Stimulated activated CD4-positive, alpha-beta T cell treated with anti-CD3 and anti-CD28 coated beads, Interleukin-2, amount 100 ng/mL, for 4 hours (primary cell): ENCODE data around the gene EFNA2.
"Not testable (repeated sequence)": the region's sequence is repeated elsewhere in the genome, so short reads cannot be mapped to it uniquely, and the experiment has no call there.

Experiments
- DNase-seq: peaks from one replicate; pipeline ENCODE4 v3.0.0-alpha.2; 2020; ENCODE audit warnings: low read depth

The EFNA2 gene

GRCh38 chr19:1298235-1298634 lies 12.6 kb downstream of the EFNA2 start:
- DNase-seq, result no peak

GRCh38 chr19:1299801-1300200 lies 14.1 kb downstream of the EFNA2 start:
- no peak for DNase-seq

- no peak for DNase-seq
These were observed 15.2 kb downstream of the EFNA2 start for GRCh38 chr19:1300744-1301490.

- DNase-seq, result no peak
These were observed 17.0 kb downstream of the EFNA2 start for GRCh38 chr19:1302533-1303239.

- DNase-seq, result no peak
These were observed 18.7 kb downstream of the EFNA2 start for GRCh38 chr19:1304197-1304924.

GRCh38 chr19:1305354-1305753 lies 19.7 kb downstream of the EFNA2 start:
- DNase-seq, result not testable (repeated sequence)

- no peak for DNase-seq
These were observed 21.6 kb downstream of the EFNA2 start for GRCh38 chr19:1307320-1307719.

- no peak for DNase-seq
These were observed 22.2 kb downstream of the EFNA2 start for GRCh38 chr19:1307755-1308303.

GRCh38 chr19:1308718-1309117 lies 23.0 kb downstream of the EFNA2 start:
- DNase-seq, result no peak

- no peak for DNase-seq
These were observed 24.5 kb downstream of the EFNA2 start for GRCh38 chr19:1309977-1310852.

- no peak for DNase-seq
These were observed 25.1 kb downstream of the EFNA2 start for GRCh38 chr19:1310853-1311180.

- DNase-seq, result no peak
These were observed 25.9 kb downstream of the EFNA2 start for GRCh38 chr19:1311543-1312091.

- DNase-seq, result no peak
These were observed 27.4 kb downstream of the EFNA2 start for GRCh38 chr19:1312767-1313694.

GRCh38 chr19:1313695-1314613 lies 28.3 kb downstream of the EFNA2 start:
- no peak for DNase-seq

GRCh38 chr19:1315470-1316166 lies 29.9 kb downstream of the EFNA2 start:
- no peak for DNase-seq

- no peak for DNase-seq
These were observed 30.8 kb downstream of the EFNA2 start for GRCh38 chr19:1316466-1316865.

- DNase-seq, result no peak
These were observed 31.8 kb downstream of the EFNA2 start for GRCh38 chr19:1317274-1318003.
